COLO668 (cell line): Measurements from ENCODE around the gene ATP10A.

Source experiments
- DNase-seq: peaks from one replicate; lab custom pipeline; 2025; ENCODE audit not compliant: unreplicated experiment; lab: John Stamatoyannopoulos, UW

Gene ATP10A

DNA sequence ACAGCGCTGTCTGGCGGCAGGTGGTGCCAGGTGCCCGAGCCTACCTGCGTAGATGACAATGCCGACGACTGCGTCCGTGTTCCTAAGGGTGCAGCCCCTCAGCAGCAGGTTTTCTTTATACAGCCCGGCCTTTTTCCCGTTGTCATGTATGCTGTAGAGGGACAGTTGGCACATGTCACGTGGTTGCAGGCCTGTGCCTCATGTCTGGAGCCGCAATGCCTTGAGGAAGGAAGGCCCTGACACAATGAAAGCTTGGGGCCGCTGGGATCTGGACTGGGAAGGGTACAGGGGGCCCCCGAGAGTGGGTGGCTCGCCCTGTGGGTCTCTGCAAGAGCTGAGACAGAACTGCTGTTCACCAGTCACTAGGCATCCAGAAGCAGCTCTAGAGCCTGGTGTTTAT, 136.0 kb downstream of the ATP10A start:
- no peak for DNase-seq

GRCh38 chr15:25725758-25726157, 137.4 kb downstream of the ATP10A start:
- no peak for DNase-seq

DNA sequence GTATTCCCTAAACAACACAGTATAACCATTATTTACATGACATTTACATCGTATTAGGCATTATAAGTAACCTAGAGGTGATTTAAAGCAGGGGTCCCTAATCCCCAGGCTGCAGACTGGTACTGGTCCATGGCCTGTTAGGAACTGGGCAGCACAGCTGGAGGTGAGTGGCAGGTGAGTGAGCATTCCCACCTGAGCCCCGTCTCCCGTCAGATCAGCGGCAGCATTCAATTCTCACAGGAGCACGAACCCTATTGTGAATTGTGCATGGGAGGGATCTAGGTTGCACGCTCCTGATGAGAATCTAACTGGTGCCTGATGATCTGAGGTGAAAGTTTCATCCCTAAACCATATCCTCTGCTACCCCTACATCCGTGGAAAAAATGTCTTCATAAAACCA, 138.2 kb downstream of the ATP10A start:
- DNase-seq, result no peak

GRCh38 chr15:25721605-25721955, 141.5 kb downstream of the ATP10A start:
- no peak for DNase-seq

DNA sequence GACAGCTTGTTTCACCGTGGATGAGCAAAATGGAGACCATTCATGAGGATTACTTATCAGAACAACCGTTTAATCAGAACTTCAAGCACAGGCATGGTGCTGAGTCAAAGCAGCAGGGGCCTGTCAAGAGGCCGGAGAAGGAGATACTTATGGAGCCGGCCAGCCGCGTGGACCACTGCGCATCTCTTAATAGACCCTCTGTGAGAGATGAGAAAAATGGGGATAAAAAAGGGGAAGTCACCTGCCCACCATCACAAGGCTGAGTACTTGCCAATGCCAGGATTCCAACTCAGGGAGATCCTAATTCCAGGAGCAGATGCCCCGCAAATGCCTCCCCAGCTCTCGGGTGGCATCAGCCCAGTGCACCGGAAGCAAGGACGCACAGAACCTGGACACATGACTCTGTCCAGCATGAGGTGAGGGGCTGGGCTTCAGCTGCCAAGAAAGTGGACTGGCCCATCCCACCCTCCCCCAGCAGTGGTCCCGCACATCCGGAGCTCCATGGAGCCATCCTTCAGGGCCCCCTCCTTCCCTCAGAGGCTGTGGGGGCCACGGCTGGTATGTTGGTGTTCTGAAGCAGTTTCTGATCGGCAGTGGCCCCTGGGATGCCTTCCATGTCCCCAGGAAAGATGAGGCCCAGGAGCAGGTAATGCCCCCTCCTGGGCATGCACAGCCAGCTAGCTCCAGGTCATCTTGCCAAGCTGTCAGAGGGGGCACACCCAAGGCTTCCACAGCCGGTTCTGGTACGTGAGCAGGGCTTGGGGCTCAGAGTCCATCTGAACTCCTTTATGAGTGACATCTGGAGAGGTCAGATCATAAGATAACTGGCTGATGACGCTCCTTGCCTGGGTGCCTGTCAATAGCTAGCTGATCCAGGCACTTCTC, 143.8 kb downstream of the ATP10A start:
- no peak for DNase-seq

DNA sequence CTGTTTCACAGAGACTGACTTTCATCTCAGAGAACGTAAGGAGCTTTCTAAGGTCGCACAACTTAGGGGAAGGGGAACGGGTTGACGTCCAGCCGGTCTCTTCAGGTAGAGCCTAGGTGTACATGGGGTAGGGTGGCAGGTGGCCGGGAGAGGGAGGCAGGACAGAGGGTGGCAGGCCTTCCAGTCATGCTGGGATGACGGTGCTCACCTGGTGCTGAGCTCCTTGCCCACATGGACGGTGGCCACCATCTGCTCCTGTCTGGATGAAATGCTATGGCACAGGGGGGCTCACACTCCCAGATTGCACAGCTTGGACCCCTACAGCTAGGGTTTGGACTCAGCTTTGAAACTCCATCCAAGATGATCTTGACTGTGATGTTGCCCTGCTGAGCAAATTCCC, 144.5 kb downstream of the ATP10A start:
- DNase-seq, result no peak

DNA sequence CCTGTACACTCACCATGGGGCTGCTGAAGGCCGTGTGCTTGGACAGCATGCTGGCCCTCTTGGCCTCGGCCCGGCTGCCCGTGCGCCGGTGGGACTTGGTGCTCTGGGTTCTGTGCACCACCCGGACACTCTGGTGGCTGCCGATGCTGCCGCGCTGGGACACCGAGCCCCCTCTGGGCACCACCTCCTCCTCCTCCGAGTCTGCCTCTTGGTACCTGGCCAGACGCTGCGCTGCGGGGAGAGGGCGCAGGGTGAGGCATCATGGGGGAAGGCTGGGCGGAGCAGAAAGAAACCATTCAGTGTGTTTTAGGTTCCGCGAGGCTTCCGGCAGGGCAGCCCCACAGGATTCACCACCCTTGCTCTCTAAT, 145.0 kb downstream of the ATP10A start:
- DNase-seq, result no peak

GRCh38 chr15:25717457-25718168, 145.5 kb downstream of the ATP10A start:
- DNase-seq, result no peak

- no peak for DNase-seq
Measured at GRCh38 chr15:25717127-25717456, 146.0 kb downstream of the ATP10A start.

DNA sequence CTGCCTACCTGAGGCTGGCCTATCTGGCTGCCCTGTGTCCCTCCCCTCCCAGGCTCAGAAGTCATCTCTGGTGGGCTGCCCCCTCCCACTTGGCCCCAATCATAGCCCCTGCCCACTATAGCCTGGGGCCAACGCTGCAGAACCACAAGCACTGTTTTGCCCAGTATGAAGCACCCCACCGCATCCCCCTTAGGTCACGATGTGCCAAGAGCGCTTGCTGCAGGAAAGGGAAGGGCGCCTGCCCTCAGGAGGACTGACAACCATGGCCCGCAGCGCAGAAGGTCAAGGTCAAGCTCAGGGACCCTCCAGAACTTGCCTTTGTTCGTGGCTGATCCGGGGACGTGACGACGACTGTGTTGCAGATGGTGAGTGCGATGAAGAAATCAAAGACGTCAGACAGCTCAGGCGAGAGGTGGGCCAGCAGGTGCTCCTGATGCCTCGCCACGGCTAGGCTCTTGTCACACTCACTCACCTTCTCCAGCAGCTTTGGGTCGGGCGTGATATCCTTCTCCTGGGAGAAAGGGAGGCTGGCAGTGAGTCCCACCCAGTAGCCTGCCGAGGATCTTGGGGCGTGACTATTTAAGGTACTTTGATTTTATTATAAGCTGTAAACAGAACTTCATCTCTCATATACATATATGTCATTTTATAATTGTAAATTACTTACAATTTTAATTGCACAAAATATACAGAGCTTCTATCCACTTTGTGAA, 146.6 kb downstream of the ATP10A start:
- no peak for DNase-seq

GRCh38 chr15:25715536-25716413, 147.4 kb downstream of the ATP10A start:
- DNase-seq, result no peak

DNA sequence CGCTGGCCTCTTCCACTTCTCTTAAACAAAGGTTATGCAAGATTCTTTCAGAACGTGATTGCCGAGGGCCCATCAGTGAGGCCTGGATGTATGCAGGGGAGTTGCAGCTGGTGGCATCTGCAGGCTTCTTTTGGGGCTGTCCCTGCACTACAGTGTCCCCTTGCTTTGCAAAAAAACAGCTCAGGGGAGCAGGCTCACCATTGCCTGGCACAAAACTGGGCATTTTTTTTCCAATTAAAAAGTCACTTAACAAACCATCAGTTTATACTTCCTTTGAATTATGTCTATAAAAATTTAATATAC, 148.6 kb downstream of the ATP10A start:
- DNase-seq, result no peak

GRCh38 chr15:25713736-25714537, 149.2 kb downstream of the ATP10A start:
- DNase-seq, result no peak

DNA sequence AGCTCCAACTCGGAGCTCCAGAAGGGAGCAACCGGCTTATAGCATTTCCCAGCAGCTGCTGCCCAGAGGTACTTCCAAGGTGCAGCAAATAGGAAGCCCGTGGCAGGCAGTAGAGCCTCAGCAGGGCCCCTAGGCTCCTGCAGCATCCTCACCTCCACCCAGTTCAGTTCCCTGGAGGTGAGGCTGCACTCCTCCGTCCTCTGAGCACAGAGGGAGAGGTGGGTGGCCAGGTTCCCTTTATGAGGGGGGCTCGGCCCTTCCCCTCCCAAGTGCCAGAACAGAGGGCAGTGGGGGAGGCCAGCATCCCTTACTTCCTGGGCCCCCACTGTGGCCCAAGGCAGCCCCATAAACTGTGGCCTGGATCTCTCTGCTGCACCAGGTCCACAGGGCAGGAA, 150.2 kb downstream of the ATP10A start:
- DNase-seq, result no peak

DNA sequence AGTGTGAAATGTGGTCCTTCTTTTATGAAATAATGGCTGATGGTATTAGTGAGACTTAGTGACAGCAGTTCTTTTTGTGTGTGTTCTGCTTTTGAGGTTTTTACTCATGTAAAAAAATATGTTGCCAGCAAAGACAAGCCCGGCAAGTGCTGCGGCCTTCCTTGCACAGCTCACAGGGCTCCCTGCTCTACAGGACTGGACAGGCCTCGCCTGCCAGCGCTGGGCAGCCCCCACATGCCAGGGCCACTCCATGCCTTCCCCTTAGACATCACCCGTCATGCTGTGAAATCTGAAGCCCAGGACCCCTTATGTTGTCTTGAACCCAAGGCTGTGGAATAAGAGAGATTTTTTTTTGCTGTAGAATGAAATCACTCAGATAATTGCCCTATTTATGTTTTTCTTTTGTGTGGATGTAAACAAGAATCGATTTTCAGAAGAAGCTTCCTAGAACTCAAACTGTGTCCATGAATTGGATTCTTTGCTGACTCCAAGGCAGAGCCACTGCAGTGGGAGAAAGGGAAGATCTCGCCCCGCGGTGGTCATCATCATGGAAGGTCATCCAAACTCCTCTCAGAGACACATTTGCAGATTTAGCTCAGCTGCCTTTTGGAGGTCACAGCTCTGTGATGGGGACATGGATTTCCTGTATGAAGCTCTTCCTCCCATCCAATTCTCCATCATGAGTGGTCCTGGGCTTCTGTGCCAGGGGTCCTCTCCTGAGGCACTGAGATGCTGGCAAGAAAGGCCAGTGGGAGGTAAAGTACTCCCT, 150.8 kb downstream of the ATP10A start:
- DNase-seq, result no peak

DNA sequence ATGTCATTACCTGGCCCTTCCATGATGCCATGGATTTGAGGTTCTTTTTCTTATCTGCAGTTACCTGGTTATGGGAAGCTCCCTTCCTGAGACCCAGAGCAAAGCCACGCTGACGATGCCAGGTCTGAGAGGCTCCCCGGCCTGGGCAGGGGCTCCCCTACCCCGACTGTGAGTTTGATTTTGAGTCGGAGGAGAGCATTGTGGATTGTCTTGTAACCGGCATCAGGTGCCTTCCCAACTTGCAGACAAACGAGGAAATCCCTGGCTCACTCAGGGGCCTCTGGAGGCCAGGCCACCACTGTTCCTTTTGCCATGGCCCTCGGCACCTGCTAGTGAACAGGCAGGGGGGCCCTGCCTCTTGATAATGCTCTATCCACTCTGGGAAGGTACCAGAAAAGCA, 151.4 kb downstream of the ATP10A start:
- no peak for DNase-seq

DNA sequence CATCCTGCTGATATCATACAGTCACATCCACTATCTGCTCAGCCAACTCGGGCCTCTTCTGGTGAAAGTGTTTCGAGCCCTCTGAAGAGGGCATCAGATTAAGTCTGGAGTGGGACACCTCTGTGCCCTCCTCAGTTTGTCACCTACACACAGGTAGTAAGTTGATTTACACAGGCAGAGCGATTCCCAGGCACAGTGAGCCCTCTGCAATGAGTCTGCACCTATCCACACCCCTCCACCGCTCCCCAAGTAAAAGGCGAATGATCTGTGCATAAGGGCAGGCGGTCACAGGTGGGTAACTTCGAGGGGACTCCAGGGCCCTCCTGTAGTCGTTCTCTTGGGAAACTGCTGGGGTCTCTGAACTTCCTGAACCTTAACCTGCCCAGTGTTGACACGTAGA, 152.0 kb downstream of the ATP10A start:
- DNase-seq, result no peak

- peak; percentile 62 for DNase-seq
Measured at GRCh38 chr15:25710184-25710583, 152.9 kb downstream of the ATP10A start.

- DNase-seq, result no peak
Measured at GRCh38 chr15:25709437-25710159, 153.5 kb downstream of the ATP10A start.
